B cell (primary cell): ENCODE measurements around the gene AP5B1. TPM values are rescaled to one million over a fixed set of nuclear protein-coding genes. Genes with fewer than 3 reads are reported as not detected.

Experiments used
- ATAC-seq: fragments of 200-7000 bp; cut with Tn5 transposase; one replicate; pipeline ENCODE4 v1.10.0; 2021; ENCODE audit warnings: low read depth, mild to moderate bottlenecking, moderate number of reproducible peaks, moderate library complexity
- CTCF ChIA-PET: fragments of 350-600 bp; sonication (Branson Sonifier 250); formaldehyde crosslinking; loops from one replicate; lab custom pipeline; 2021; ENCODE audit warnings: antibody characterized with exemption, inconsistent platforms; lab: Charles Lee
- POLR2A ChIA-PET: fragments of 350-600 bp; sonication (Branson Sonifier 250); formaldehyde crosslinking; loops from one replicate; lab custom pipeline; 2021; ENCODE audit warnings: antibody characterized with exemption; lab: Charles Lee
- DNase-seq: peaks from one replicate; pipeline ENCODE4 v3.0.0; 2013
- H2AFZ ChIP-seq: 2 replicates; pipeline ENCODE4 v1.6.1; 2012; ENCODE audit warnings: mild to moderate bottlenecking, low read depth, low read length; ENCODE audit not compliant: insufficient read depth, poor library complexity, severe bottlenecking
- H3K27ac ChIP-seq, 2 donors: 1 replicate in 1 of 2; 2 replicates in 1 of 2; pipeline ENCODE4 v1.5.1; 2012 to 2013; ENCODE audit warnings: low read length in 2 of 2, mild to moderate bottlenecking in 2 of 2, moderate library complexity in 1 of 2
- H3K27me3 ChIP-seq, 4 experiments: fragments of 200-600 bp in 1 of 4; sonication (generic) in 1 of 4; replicated peaks in 1 of 4; 1 replicate in 2 of 4; 2 replicates in 2 of 4; pipeline versions ENCODE4 v1.6.1 to v1.7.0; 2013 to 2016; ENCODE audit warnings: low read length in 3 of 4, mild to moderate bottlenecking in 2 of 4, mixed read lengths in 1 of 4, moderate library complexity in 1 of 4; ENCODE audit not compliant: insufficient read depth in 4 of 4, control insufficient read depth in 3 of 4; ENCODE audit errors: control extremely low read depth in 1 of 4
- H3K36me3 ChIP-seq, 2 experiments: replicated peaks in 1 of 2; 1 replicate in 1 of 2; 2 replicates in 1 of 2; pipeline versions ENCODE4 v1.6.1 to v1.7.1; 2013; ENCODE audit warnings: low read length in 1 of 2; ENCODE audit not compliant: insufficient read depth in 2 of 2, control insufficient read depth in 1 of 2; ENCODE audit errors: control extremely low read depth in 1 of 2, extremely low read depth in 1 of 2
- H3K4me1 ChIP-seq, 2 donors: fragments of 200-600 bp in 1 of 2; sonication (generic) in 1 of 2; 1 replicate in 1 of 2; 2 replicates in 1 of 2; pipeline versions ENCODE4 v1.5.1 to v1.6.1; 2013 to 2017; ENCODE audit warnings: low read length in 2 of 2; ENCODE audit not compliant: control insufficient read depth in 2 of 2, insufficient read depth in 2 of 2
- H3K4me2 ChIP-seq: replicated peaks from 2 replicates; pipeline ENCODE3; 2012; ENCODE audit warnings: mild to moderate bottlenecking, low read depth, low read length; ENCODE audit not compliant: poor library complexity, severe bottlenecking
- H3K4me3 ChIP-seq, 5 experiments: fragments of 200-600 bp in 1 of 5; sonication (generic) in 1 of 5; 1 replicate in 3 of 5; 2 replicates in 2 of 5; pipeline versions ENCODE4 v1.5.1 to v1.7.0; 2011 to 2016; ENCODE audit warnings: low read length in 4 of 5, mild to moderate bottlenecking in 4 of 5, low read depth in 2 of 5, control low read depth in 1 of 5, moderate library complexity in 1 of 5; ENCODE audit not compliant: insufficient read depth in 1 of 5; ENCODE audit errors: control extremely low read depth in 1 of 5, extremely low read depth in 1 of 5
- H3K79me2 ChIP-seq: fragments of 200-600 bp; sonication (generic); one replicate; pipeline ENCODE4 v1.6.0; 2016; ENCODE audit warnings: low read length; ENCODE audit not compliant: control insufficient read depth, insufficient read depth
- H3K9ac ChIP-seq: fragments of 200-600 bp; sonication (generic); 2 replicates; pipeline ENCODE4 v1.6.1; 2017; ENCODE audit warnings: mild to moderate bottlenecking, low read length, moderate library complexity
- H3K9me3 ChIP-seq, 3 donors: one replicate each; pipeline versions ENCODE4 v1.6.1 to v1.7.1; 2013; ENCODE audit warnings: low read length in 2 of 3; ENCODE audit not compliant: control insufficient read depth in 2 of 3, insufficient read depth in 1 of 3; ENCODE audit errors: control extremely low read depth in 1 of 3
- H4K20me1 ChIP-seq: 2 replicates; pipeline ENCODE4 v1.6.0; 2012; ENCODE audit warnings: mild to moderate bottlenecking, low read length; ENCODE audit not compliant: insufficient read depth, control insufficient read depth, poor library complexity, severe bottlenecking
- H3K27ac Mint-ChIP-seq: one replicate; pipeline ENCODE4 v1.8.0; 2021; ENCODE audit warnings: mixed read lengths
- H3K27me3 Mint-ChIP-seq: one replicate; pipeline ENCODE4 v1.8.0; 2021; ENCODE audit warnings: mixed read lengths
- H3K4me1 Mint-ChIP-seq: one replicate; pipeline ENCODE4 v1.8.0; 2021; ENCODE audit warnings: mixed read lengths
- H3K4me3 Mint-ChIP-seq: one replicate; pipeline ENCODE4 v1.8.0; 2021; ENCODE audit warnings: mixed read lengths
- H3K9me3 Mint-ChIP-seq: one replicate; pipeline ENCODE4 v1.8.0; 2022; ENCODE audit warnings: mixed read lengths; ENCODE audit not compliant: insufficient read depth
- CTCF ChIP-seq: fragments of 200-600 bp; IDR thresholded peaks from one replicate; pipeline ENCODE4 v1.8.0; 2022; ENCODE audit warnings: antibody characterized with exemption, mild to moderate bottlenecking
- EZH2 ChIP-seq: IDR thresholded peaks from 2 replicates; pipeline ENCODE4 v1.6.1; 2012; ENCODE audit warnings: borderline replicate concordance, low read depth, mild to moderate bottlenecking, moderate library complexity, low read length; ENCODE audit not compliant: insufficient read depth, poor library complexity, severe bottlenecking
- WGBS: methylation state at CpG from one replicate; pipeline ENCODE4 v1.1.5; 2013; ENCODE audit warnings: missing lambda C conversion rate; ENCODE audit not compliant: insufficient coverage; 5-methylcytosine and 5-hydroxymethylcytosine counted together
- intact Hi-C: fragments of 100-400 bp; cut with micrococcal nuclease; formaldehyde crosslinking; loops from one replicate; pipeline ENCODE4 v1.10.0; 2022
- polyA plus RNA-seq: library from polyadenylated mRNA; depleted of rRNA; stranded (reverse); fragments of >200 nt; gene quantifications from 2 replicates; pipeline ENCODE4 v1.2.3, GENCODE V29; 2012
- total RNA-seq, 2 donors: library from RNA; stranded (reverse); fragments of 120-200 nt in 1 of 2; gene quantifications; 1 replicate in 1 of 2; 2 replicates in 1 of 2; pipeline versions ENCODE4 v1.2.3 to v1.2.4, GENCODE V29; 2013 to 2022

AP5B1 gene
- total and polyA plus RNA-seq, 2 donors (not counting 1 experiment from before 2014, with no cell fraction given), result 9.6 to 25.2 TPM

DNA sequence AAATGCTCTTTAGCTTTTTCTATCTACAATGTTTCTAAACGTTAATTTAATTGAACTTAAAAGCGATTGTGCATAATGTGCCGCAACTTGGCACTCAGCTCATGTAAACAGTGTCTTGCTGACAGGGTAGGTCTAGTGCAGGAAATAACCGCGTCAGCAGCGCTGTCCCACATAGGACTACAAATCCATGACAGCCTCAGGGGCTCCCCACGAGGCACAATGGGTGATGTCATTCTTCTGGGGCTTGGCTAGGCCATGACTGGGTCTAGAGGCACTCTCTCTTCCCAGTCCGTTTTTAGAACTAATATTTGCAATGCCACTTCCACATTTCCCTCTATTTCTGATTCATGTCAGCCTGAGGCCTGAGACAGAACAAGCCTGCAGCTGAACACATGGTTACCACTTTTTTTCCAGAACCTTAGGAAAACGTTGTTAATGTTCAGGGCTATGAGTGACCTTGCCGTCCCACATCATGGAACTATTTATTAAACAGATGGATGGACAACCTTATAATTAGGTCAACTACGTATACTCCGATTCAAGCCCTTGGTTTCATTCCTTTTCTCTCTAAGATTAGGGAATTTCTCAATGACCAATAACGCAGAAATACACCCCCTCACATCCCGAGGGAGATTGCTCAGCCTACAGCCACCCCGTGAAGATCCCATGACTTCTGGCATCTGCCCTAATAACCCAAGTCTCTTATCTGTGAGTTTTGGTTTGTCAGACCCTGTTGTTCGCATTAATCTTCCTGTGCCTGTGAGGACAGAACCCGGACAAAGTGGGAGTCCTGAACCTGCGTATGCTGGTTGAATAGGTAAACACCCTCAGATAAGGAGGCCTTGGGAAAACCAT is 33.6 kb upstream of the AP5B1 start:
- WGBS, result 80% methylated on average over 16 of the region's 18 CpGs
- Histone ChIP-seq H3K9me3 (no peaks in the 10 kb centered on the region), H3K4me1 (peaks cover 6 to 13% of the 10 kb centered on the region in 2 donors), H3K79me2 (no peaks in the 10 kb centered on the region), H3K4me3 (no peak overlapping the region), H3K27ac (no peak overlapping the region), H2AFZ (no peak overlapping the region), H4K20me1 (no peaks in the 10 kb centered on the region), H3K9ac (no peak overlapping the region), H3K4me2 (no peak overlapping the region), H3K27me3 (no peaks in the 10 kb centered on the region), H3K36me3 (no peaks in the 10 kb centered on the region)
- ChIA-PET CTCF (interaction anchor here (1.0 to 1.5 kb wide), 3 partner anchors 22 to 102 kb away, joined by 3 to 5 read pairs (median 4); partner anchors contain the start of gene KAT5), POLR2A (interaction anchor here (0.7 kb wide), 1 partner anchor 38 kb away, joined by 4 read pairs; no protein-coding TSS in a partner anchor)
- no peak for DNase-seq
- no peak for TF ChIP-seq CTCF
- TF ChIP-seq EZH2, result no peak
- Mint-ChIP-seq H3K27me3 (peaks cover 4% of the 10 kb centered on the region), H3K27ac (no peak overlapping the region), H3K4me3 (no peak overlapping the region), H3K9me3 (no peaks in the 10 kb centered on the region), H3K4me1 (peaks cover 9% of the 10 kb centered on the region)
- intact Hi-C loops, result no loop called here
- no peak for ATAC-seq
